HG03103 (cell line): ENCODE measurements around the gene POR.

ENCODE experiments used
- ATAC-seq: cut with Tn5 transposase; IDR thresholded peaks from one replicate; pipeline ENCODE4 v1.9.1; 2021; ENCODE audit warnings: low read depth; ENCODE audit not compliant: unreplicated experiment

Gene POR

DNA sequence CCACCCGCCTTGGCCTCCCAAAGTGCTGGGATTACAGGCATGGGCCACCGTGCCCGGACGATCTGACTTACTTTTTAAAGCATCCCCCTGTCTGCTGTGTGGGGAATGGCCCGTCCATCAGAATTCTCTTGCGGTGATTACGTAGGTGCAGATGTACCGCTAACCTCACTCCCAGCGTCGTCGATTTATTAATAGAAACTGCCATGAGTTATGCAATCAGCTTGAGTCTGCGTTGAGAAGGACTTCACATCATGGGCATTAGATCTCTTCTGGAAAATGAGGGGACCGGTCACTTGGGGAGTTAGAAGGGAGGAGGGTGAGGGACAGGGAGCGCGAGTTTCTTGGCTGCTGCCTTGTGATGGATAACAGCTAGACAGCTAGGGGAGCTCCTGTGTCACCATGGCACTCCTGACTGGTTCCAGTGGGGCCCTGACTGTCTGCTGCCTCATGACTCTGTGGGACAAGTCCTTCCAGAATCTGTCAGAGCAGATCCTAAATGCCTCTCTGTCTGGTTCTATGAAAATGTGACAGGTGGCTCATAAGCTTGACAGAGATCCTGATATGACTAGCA is 35.2 kb downstream of the POR start:
- no peak for ATAC-seq

DNA sequence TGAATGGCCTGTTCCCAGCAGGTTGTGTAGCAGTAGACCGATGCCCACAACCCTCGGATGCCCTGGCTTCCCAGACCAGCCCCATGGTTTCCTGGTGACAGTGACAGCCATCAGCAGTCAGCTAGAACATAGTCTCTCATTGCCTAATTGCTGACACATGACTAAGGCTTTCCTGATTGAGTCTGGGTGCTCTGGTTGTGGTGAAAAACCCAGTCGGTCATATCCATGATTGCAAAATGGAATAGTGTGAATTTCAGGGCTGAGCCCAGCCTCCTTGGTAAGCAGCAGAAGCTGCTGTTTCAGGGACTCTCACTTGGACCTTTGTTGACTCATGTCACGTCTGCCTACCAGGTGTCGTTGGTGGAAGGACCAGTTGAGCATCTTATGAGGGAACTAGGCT is 36.6 kb downstream of the POR start:
- ATAC-seq = no peak

DNA sequence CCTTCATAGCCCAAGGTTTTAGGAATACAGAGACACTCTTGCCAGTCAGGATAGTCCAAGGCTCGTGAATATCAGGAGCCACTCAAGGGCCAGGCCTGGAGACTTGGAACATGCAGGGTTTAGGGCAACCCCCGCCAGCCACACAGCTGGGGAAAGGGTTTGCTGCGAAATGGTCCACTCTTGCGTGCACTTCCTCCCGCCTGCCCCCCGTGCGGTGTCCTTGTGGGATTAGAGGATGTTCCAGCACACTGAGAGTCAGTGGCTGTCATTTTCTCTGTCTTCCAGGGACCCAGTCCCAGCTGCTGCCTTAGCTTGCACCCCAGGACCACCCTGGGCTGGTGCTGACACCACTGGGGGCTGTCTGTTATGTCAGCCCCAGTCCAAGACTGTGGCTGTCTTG is 38.5 kb downstream of the POR start:
- ATAC-seq = no peak

DNA sequence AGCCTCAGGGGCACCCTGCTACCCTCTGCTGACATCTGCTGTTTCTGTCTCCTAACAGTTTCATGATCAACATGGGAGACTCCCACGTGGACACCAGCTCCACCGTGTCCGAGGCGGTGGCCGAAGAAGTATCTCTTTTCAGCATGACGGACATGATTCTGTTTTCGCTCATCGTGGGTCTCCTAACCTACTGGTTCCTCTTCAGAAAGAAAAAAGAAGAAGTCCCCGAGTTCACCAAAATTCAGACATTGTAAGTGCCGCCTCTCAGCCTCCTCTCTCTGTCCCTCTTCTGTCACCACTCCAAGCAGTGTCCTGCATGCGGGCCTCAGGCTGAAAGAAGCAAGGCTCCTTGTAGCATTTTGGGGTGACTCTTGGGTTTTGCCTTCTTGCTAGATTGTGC is 39.0 kb downstream of the POR start:
- ATAC-seq = no peak

DNA sequence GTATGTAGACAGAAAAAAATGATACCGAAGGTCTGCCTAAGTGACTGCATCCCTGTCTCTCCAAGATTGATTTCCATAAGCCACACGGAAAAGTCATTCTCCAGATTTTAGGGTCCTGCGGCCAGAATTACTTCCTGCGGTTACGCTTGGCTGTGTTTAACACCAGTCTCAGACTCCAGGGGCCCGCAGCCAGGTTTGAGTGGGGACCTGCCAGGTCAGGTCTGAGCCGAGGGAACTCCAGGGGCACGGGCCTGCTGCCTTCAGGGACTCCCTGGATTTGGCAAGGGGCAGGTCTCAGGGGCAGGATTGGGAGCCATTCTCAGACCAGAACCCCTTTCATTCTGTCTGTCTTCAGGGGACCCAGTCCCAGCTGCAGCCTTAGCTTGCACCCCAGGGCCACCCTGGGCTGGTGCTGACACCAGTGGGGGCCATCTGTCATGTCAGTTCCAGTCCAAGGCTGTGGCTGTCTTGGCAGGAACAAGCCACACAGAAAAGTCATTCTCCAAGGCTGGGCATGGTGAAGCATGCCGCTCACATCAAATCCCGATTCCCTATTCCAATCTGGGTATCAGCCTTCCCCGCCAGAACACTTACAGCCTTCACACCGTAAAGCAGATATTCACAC is 40.5 kb downstream of the POR start:
- ATAC-seq = no peak

DNA sequence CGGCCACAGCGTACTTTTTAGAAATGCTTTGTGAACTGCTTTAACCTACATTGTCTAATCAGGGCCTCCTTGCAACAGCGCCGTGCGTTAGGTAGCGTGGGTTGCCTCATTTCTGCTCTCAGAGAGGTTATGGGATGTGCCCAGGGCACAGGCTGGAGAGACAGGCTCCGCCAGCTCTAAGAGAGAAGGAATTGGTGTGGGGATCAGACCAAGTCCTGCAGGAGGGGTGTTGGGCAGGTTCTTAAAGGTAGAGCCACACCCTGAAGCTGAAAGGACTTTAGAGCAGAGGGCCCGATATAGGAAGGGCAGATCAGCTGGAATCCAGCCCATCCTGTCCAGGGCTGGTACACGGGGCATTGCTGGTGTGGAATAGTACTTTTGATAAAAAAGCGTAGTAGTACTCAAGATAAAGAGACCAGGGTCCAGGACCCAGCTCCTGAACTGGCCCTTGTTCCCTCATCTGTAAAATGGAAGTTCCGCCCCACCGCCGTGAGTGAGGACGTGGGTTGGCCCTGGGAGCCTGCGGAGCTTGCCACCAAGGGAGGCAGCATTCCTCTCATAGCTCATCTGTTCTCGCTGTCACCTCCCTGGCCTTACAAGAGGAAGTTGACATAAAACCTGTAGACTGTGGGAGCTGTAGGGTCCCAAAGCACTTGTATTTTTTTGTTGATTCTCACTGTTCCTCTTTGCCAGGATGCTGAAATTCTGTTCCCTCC is 42.2 kb downstream of the POR start:
- no peak for ATAC-seq

DNA sequence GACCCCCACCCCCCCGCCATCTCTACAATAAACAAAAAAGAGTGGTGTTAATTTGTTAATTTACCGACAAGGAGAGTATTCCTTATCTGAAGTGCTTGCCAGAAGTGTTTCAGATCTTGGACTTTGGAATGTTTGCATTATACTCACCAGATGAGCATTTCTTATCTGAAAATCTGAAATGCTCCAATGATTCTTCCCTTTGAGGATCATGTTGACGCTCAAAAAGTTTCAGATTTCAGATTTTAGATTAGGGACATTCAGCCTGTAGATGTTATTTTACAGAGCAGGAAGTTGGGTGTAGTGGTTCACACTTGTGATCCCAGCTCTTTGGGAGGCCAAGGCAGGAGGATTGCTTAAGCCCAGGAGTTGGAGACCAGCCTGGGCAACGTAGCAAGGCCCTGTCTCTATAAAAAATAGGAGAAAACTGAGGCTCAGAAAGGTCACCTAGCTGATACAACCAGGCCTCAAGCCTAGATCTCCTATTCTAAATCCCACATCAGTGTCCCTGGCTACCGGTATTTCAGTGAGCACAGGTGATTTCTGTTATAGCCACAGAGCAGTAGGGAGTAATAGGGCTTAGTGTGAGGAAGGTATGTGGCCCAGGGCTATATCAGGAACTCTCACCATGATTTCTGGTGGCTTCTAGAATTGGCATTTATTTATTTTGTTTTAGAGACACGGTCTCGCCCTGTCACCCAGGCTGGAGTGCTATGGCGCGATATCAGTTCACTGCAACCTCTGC is 44.0 kb downstream of the POR start:
- no peak for ATAC-seq

DNA sequence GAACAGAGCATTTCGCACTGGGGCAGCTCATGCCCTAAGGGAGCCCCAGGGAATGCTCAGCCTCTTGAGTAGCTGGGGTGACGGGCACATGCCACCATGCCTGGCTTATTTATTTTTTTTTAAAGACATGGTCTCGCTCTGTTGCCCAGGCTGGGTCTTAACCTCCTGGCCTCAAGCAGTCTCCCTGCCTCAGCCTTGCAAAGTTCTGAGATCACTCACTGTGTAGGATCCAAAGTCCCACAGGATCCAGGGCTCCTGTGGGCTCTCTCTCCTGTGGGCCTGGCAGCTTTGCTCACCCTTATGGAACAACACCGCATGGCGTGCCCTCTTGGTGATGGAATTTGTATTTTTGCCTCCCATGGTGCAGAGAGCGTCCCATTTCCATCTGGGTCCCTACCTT is 45.4 kb downstream of the POR start:
- no peak for ATAC-seq

DNA sequence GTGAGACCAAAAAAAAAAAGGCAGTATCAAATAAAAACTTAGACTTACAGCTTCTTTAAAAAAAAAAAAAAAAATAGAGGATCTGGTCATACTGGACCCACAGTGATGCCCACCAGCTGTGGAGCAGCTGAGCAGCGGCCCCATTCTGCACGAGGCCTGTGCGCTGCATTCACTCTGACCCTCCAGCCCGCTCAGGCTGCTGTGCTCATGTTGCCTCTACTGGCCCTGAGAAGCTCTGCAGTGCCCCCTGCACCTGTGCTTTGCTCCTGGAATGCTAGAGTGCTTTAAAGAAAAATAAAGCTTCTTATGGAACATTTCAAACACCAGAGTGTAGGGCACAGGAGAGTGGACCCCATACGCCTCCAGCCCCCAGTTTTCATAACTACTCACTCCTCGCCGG is 46.3 kb downstream of the POR start:
- ATAC-seq = no peak

DNA sequence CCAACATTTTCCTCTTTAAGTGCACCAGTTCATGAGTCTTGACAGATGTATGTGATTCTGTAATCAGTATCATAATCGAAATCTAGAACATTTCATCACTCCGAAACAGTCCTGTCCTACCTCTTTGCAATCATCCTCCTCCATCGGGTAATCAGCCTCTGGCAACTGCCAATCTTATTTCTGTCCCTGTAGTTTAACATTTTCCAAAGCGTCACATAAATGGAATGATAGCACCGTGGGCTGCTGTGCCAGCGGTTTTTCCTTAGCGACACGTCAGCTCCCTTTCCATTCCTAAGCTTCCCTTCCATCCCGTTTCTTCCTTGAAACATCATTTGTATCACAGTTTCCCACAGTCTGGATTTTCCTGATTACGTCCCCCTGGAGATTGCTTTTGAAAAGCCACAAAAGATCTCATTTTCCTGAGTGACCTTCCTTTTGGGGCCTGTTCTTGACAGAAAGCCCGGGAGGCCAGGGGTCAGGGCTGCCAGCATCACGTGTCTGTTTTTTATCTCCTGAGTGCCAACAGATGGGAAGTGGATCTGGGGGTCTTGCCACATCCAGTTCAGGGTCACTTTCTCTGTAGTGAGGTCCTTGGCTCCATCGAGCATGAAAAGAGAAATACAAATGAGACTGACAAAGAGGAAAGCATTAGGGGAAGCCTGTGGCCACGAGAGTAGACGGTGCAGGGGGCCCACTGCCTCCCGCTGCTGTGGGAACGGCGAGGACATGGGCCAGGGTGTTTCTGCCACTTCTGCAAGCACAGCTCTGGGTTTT is 47.8 kb downstream of the POR start:
- ATAC-seq = no peak

DNA sequence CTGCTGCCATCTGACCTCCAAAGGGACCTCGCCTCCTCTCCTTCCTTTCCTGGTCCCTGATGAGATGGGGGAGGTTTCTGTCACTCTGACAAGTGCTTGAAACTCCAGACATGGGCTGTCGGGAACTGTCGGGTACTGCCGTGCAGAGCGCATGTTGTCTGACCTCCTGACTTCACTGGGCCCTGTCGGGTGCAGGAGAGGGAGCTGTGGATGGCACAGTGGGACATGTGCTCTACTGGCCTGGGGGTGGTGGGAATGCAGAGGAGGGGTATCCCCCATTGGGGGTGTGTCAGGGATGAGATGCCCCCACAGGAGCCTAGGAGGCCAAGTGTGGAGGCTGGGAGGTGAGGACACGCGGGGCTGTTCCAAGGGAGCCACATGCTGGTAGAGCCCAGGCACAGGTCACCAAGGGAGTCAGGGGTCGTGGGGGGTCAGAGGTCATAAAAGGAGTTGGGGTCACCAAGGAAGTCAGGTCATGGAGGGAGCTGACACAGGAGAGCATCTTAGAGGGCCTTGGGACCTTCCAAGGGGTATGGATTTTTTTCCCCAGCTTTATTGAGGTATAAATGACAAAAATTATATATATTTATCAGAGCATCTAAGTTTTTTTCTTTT is 48.5 kb downstream of the POR start:
- ATAC-seq = no peak

DNA sequence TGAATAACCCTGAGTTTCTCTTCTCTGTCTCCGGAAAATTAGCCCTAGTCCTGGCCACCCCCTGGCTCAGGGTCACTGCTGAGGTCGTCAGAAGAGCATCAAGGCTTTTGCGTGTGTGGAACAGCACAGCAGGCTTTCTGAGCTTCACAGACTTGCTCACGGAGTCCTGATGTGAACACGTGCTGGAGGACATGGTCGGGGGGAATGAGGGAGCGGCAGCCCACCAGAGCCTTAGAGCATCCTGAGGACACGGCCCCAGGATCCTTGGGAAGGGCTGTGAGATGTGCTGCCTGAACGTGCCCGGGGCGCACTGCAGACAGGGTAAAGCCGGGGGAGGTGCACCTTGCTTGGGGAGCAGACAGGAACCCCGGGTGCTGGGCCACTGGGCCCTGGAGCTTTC is 50.7 kb downstream of the POR start:
- no peak for ATAC-seq

DNA sequence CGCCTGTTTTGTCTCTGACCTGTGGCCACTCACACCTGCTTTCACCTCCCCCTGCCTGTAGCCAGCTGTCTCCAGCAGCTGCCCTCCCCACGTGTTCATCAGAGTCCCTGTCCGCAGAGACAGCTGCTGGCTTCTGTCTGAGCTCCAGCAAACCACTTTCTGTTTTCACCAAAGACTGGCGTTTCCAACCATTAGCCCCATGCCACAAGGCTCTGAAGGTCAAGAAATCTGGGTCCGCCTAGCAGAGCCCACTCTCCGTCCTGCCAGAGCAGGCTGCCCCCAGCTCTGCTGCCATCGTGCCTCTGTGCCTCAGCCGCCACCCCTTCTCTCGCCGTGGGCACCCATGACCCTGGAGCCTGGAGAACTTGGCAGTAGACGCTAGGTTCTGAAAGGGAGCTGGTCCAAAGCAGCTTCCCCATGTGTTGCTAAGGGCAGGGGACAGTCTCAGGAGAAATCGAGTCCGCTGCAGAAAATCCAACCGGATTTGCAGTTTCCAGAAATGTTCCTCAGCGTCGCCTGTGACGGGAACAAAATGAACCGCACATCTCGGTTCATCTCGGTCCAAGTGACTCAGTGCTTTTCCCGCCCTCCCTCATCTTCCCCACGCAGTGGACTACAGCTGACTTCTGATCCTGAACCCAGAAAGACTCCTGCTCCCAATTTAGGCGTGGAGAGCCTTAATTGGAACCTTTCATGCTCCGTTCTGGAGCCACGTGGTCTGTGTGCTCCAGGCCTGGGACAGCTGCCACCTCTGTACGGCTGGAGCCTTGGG is 51.4 kb downstream of the POR start:
- ATAC-seq = no peak

DNA sequence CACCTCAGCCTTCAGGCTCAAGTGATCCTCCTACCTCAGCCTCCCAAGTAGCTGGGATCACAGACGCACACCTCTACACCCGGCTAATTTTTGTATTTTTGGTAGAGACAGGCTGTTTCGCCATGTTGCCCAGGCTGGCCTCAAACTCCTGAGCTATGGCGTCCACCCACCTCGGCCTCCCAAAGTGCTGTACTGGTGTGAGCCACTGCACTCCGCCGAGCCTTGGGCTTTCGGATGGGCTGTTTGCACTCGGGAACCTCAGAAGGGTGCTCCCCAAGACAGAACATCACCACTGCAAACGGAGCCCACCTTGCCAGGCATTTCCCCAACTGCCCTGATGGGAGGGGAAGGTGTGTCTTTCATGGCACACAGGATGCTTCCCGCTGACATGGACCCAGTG is 52.1 kb downstream of the POR start:
- ATAC-seq = no peak

DNA sequence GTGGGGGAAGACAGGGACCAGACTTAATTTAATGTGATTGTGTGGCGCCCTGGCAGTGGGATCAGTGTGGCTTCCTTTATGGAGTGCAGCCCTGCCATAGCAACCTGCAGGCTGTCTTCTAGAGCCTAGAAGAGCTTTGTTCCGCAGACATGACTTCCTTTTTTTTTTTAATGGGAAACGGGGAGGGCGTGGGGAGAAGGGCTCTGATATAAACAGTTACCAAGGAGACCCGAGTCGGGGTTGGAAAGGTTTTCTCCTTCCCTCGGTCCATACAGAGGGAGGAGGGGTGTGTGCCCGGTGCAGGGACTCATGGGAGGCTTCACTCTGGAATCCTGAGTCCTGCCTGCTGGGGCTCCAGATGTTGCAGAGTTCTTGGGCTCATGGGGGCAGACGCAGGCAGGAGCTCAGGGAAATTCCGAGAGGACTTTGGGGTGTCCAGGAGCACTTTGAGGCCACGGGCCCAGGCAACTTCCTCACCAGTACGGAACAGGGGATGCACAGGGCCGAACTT is 52.6 kb downstream of the POR start:
- no peak for ATAC-seq

DNA sequence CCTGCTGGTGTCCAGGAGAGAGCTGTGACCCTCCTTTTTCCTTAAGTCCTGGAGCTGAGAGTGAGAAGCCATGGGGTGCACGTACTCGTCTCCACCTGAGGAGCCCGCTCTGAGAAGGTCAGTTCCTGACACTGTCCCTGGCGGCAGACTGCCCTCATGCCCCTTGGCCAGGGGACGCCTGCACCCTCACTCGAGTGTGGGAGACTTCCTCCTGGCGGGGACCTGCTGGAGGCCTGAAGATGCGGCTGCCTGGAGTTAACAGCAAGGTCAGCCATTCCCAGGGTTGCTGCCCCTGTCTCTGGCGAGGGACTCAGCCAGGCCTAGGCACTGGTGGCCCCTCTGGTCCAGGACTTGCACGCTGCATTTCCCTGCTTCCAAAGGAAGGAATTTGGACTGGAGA is 53.1 kb downstream of the POR start:
- ATAC-seq = no peak

DNA sequence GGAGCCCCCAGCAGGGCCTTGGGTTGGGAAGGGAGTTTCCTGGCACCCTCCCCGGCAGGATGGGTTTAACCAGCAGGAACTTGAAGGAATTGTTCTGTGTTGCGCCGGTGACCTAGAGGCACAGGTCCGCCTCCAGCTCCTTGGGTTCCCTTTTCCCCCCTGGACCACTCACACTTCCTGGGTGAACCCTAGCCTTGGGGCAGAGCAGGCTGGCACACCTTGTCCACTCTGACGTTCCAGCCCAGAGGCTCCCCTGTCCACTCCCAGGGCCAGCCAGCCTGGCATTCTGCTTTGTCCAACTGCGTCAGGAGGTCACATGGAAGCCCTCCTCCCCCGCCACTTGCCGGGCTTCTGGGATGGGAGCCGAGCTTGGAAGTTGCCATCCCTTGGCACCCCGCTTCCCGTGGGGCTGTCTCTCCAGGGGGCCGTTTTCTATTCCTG is 53.6 kb downstream of the POR start:
- no peak for ATAC-seq

DNA sequence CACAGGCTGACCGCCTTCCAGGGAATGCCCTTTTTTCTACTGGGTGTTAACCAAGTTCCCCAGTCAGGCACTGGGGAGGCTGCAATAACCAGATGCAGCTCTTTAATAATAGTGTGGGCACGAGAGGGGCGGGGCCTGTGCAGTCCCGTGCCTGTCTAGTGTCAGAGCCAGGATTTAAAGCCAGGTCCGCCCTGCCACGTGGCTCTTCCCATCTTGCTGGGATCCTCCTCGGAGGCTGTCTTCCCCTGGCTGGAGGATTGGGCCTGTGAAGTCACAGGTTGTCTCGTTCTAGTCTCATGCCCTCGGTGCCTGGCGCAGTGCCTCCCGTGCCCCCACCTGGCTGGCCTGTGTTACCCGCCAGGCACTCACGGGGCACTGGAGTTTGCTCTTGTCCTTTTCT is 54.2 kb downstream of the POR start:
- ATAC-seq = no peak

DNA sequence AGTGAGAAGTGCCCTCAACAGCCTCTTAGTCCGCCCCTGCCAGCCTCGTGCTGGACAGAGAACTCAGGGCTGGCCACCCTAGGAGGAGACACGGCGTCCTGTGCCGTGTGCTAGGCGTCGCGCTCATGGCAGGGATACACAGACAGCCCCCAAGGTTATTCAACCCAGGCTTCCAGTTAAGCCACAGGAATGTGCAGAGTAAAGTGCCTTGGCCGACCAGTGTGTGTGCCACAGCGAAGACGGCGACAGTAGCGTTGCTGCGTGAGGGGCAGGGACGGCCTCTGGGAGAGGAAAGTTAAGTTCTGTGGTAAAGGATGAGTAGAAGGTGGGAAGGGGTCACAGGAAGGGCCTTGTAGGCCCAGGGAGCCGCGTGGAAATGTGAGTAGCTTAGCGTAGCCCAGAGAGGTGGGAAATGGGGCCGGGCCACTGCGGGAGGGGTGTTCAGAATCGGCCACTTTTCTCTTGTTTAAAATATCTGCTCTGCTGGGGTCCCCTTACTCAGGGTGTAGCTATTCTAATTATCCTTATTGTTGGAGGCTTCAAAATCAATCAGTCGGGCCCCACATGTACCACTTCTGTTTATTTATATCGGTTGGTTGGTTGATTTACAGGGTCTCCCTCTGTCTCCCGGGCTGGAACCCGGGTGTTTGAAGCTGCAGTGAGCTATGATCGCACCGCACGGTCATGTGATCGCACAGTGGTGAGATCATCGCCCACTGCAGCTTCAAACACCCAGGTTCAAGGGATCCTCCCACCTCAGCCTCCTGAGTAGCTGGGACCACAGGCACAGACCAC is 54.9 kb downstream of the POR start:
- ATAC-seq = no peak
